CD8-positive, alpha-beta memory T cell (primary cell): Measurements from ENCODE around the gene GLCE. TPM values are rescaled to one million over a fixed set of nuclear protein-coding genes. Genes with fewer than 3 reads are reported as not detected.

Source experiments
- CTCF ChIA-PET: fragments of 350-600 bp; sonication (Branson Sonifier 250); formaldehyde crosslinking; loops from one replicate; lab custom pipeline; 2021; ENCODE audit warnings: antibody characterized with exemption; lab: Charles Lee
- POLR2A ChIA-PET: fragments of 350-600 bp; sonication (Branson Sonifier 250); formaldehyde crosslinking; loops from one replicate; lab custom pipeline; 2021; ENCODE audit warnings: antibody characterized with exemption; lab: Charles Lee
- DNase-seq, 5 donors: peaks; one replicate each; pipeline versions ENCODE4 v3.0.0 to v3.0.0-alpha.2; 2020 to 2022; ENCODE audit warnings: mixed read lengths in 1 of 5
- H3K27ac ChIP-seq: one replicate; pipeline ENCODE4 v1.7.0; 2013; ENCODE audit warnings: low read depth, mild to moderate bottlenecking, low read length, moderate library complexity
- H3K27me3 ChIP-seq: 2 replicates; pipeline ENCODE4 v1.7.0; 2013; ENCODE audit warnings: low read length, mild to moderate bottlenecking; ENCODE audit not compliant: insufficient read depth, poor library complexity, severe bottlenecking
- H3K36me3 ChIP-seq: 2 replicates; pipeline ENCODE4 v1.7.0; 2013; ENCODE audit warnings: mild to moderate bottlenecking, low read length, moderate library complexity; ENCODE audit not compliant: insufficient read depth
- H3K4me1 ChIP-seq: 2 replicates; pipeline ENCODE4 v1.7.0; 2013; ENCODE audit warnings: mild to moderate bottlenecking, low read length, moderate library complexity; ENCODE audit not compliant: insufficient read depth
- H3K4me3 ChIP-seq: 2 replicates; pipeline ENCODE4 v1.7.0; 2013; ENCODE audit warnings: mild to moderate bottlenecking, low read length
- H3K9me3 ChIP-seq: 2 replicates; pipeline ENCODE4 v1.7.0; 2013; ENCODE audit warnings: mild to moderate bottlenecking, low read length
- H3K27ac Mint-ChIP-seq, 8 donors: one replicate each; pipeline ENCODE4 v1.8.0; 2020 to 2021; ENCODE audit warnings: mixed read lengths in 8 of 8, mild to moderate bottlenecking in 6 of 8, inconsistent platforms in 3 of 8, moderate library complexity in 3 of 8
- H3K27me3 Mint-ChIP-seq, 2 donors: one replicate each; pipeline ENCODE4 v1.8.0; 2020 to 2021; ENCODE audit warnings: mixed read lengths in 2 of 2, mild to moderate bottlenecking in 1 of 2, moderate library complexity in 1 of 2
- H3K36me3 Mint-ChIP-seq, 3 donors: one replicate each; pipeline ENCODE4 v1.8.0; 2020 to 2021; ENCODE audit warnings: mixed read lengths in 3 of 3, inconsistent platforms in 1 of 3, mild to moderate bottlenecking in 1 of 3
- H3K4me1 Mint-ChIP-seq, 3 donors: one replicate each; pipeline ENCODE4 v1.8.0; 2020 to 2021; ENCODE audit warnings: mixed read lengths in 3 of 3, inconsistent platforms in 1 of 3, mild to moderate bottlenecking in 1 of 3
- H3K4me3 Mint-ChIP-seq, 7 donors: one replicate each; pipeline ENCODE4 v1.8.0; 2020 to 2021; ENCODE audit warnings: mixed read lengths in 7 of 7, mild to moderate bottlenecking in 6 of 7, moderate library complexity in 4 of 7, inconsistent platforms in 2 of 7
- H3K9me3 Mint-ChIP-seq, 5 donors: one replicate each; pipeline ENCODE4 v1.8.0; 2020 to 2022; ENCODE audit warnings: mixed read lengths in 5 of 5, mild to moderate bottlenecking in 3 of 5, moderate library complexity in 2 of 5, inconsistent platforms in 1 of 5
- polyA plus RNA-seq: library from polyadenylated mRNA; unstranded; fragments of 300-500 nt; fragmentation: Illumina TruSeq; gene quantifications from one replicate; pipeline ENCODE4 v1.2.3, GENCODE V29; 2021
- total RNA-seq, 2 experiments: library from RNA; stranded (reverse); gene quantifications; one replicate each; pipeline ENCODE4 v1.2.3, GENCODE V29; 2021

The GLCE gene
- total and polyA plus RNA-seq, 3 experiments from 2014 or later: 5.4 to 8.4 (median 5.7) TPM

GRCh38 chr15:69271217-69271616 is 110.8 kb downstream of the GLCE start:
- Mint-ChIP-seq H3K27ac (no peak overlapping the region), H3K4me3 (no peak overlapping the region), H3K27me3 (peaks cover 0 to 2% of the 10 kb centered on the region in 2 donors), H3K36me3 (peaks cover 0 to 6% (median 3%) of the 10 kb centered on the region in 3 donors), H3K9me3 (no peaks in the 10 kb centered on the region), H3K4me1 (no peaks in the 10 kb centered on the region)
- Histone ChIP-seq H3K36me3 (no peaks in the 10 kb centered on the region), H3K27me3 (peaks cover 3% of the 10 kb centered on the region), H3K9me3 (no peaks in the 10 kb centered on the region), H3K4me3 (no peak overlapping the region), H3K27ac (no peak overlapping the region), H3K4me1 (no peaks in the 10 kb centered on the region)
- CTCF ChIA-PET: no interaction called here
- POLR2A ChIA-PET: no interaction called here
- DNase-seq: no peak

GRCh38 chr15:69272139-69272538 is 111.7 kb downstream of the GLCE start:
- no peaks in the 10 kb centered on the region for H3K36me3 ChIP-seq
- no peak for DNase-seq
- Mint-ChIP-seq H3K27ac (no peak overlapping the region), H3K27me3 (peaks cover 0 to 3% of the 10 kb centered on the region in 2 donors), H3K9me3 (no peaks in the 10 kb centered on the region), H3K36me3 (peaks cover 0 to 6% (median 3%) of the 10 kb centered on the region in 3 donors), H3K4me3 (no peak overlapping the region), H3K4me1 (no peaks in the 10 kb centered on the region)
- ChIA-PET CTCF (no interaction called here), POLR2A (no interaction called here)
- no peaks in the 10 kb centered on the region for H3K4me1 ChIP-seq
- no peaks in the 10 kb centered on the region for H3K9me3 ChIP-seq
- no peak overlapping the region for H3K4me3 ChIP-seq
- H3K27me3 ChIP-seq: peaks cover 3% of the 10 kb centered on the region
- no peak overlapping the region for H3K27ac ChIP-seq

DNA sequence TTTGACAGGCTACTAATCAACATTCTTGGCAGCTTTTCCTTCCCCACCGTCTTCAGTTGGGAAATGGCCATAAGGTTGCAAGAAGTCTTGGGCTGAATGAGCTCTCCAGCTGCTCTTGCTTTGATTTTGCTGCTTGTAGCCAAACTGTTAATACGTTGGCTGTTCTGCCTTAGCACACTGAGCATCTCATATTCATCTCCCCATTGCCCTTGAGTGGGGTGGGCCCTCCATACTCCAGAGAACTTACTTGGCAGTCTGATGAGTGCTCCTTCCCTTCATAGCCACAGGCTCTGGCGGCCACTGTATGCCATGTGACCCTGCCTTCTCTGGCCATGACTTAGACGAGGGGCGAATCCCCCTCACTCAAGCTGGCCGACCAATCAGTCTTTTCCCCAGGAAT is 112.5 kb downstream of the GLCE start:
- no peaks in the 10 kb centered on the region for H3K9me3 Mint-ChIP-seq
- Histone ChIP-seq H3K4me1 (no peaks in the 10 kb centered on the region), H3K27me3 (peaks cover 3% of the 10 kb centered on the region), H3K36me3 (no peaks in the 10 kb centered on the region), H3K9me3 (no peaks in the 10 kb centered on the region), H3K4me3 (no peak overlapping the region), H3K27ac (no peak overlapping the region)
- H3K27me3 Mint-ChIP-seq: peaks cover 0 to 3% of the 10 kb centered on the region in 2 donors
- H3K27ac Mint-ChIP-seq: no peak overlapping the region
- H3K4me1 Mint-ChIP-seq: no peaks in the 10 kb centered on the region
- POLR2A ChIA-PET: no interaction called here
- DNase-seq: no peak
- H3K36me3 Mint-ChIP-seq: peaks cover 0 to 6% (median 3%) of the 10 kb centered on the region in 3 donors
- H3K4me3 Mint-ChIP-seq: no peak overlapping the region
- CTCF ChIA-PET: no interaction called here

- no peak overlapping the region for H3K27ac ChIP-seq
- H3K4me3 ChIP-seq: no peak overlapping the region
- peaks cover 0 to 3% of the 10 kb centered on the region in 2 donors for H3K27me3 Mint-ChIP-seq
- ChIA-PET CTCF (no interaction called here), POLR2A (no interaction called here)
- no peak overlapping the region for H3K27ac Mint-ChIP-seq
- H3K4me1 ChIP-seq: no peaks in the 10 kb centered on the region
- no peaks in the 10 kb centered on the region for H3K9me3 Mint-ChIP-seq
- H3K9me3 ChIP-seq: no peaks in the 10 kb centered on the region
- no peaks in the 10 kb centered on the region for H3K4me1 Mint-ChIP-seq
- peaks cover 3% of the 10 kb centered on the region for H3K27me3 ChIP-seq
- peaks cover 0 to 1% (median 0%) of the 10 kb centered on the region in 3 donors for H3K36me3 Mint-ChIP-seq
- no peak for DNase-seq
- no peaks in the 10 kb centered on the region for H3K36me3 ChIP-seq
- no peak overlapping the region for H3K4me3 Mint-ChIP-seq
These were observed 114.7 kb downstream of the GLCE start for GRCh38 chr15:69275074-69275670.

DNA sequence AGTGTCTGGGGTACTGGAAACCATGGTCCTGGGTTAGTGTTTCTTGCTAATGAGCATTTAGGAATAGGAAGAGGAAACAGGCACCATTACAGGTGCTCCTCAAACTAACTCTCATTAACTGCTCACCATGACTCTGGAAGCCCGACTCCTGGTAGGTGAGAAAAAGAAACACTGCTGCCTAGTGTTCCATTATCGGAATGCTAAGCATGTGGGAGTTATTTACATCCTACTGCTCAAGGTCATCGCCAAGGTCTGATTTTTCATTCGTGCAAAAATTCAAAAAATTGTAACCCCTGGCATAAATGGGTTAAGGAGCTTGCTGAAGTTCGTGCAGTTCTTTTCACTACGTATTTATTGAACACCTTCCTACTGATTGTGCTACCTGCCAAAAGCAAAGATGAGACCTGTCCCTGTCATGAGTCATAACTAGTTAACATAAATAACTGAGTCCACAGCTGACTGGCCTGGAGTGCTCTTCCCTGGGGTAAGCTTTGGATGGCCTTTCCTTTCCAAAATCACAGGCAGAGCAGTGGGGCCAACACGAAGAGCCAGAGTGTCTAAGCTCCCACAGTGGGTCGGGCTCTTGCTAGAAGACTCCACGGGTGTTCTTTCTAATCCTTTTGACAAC is 115.6 kb downstream of the GLCE start:
- no peak overlapping the region for H3K4me3 Mint-ChIP-seq
- DNase-seq: no peak
- no peaks in the 10 kb centered on the region for H3K9me3 ChIP-seq
- CTCF ChIA-PET: no interaction called here
- H3K4me3 ChIP-seq: no peak overlapping the region
- H3K4me1 ChIP-seq: no peaks in the 10 kb centered on the region
- no peaks in the 10 kb centered on the region for H3K9me3 Mint-ChIP-seq
- H3K36me3 ChIP-seq: no peaks in the 10 kb centered on the region
- peaks cover 0 to 1% (median 0%) of the 10 kb centered on the region in 3 donors for H3K36me3 Mint-ChIP-seq
- POLR2A ChIA-PET: no interaction called here
- H3K27me3 ChIP-seq: peaks cover 3% of the 10 kb centered on the region
- no peak overlapping the region for H3K27ac ChIP-seq
- H3K27ac Mint-ChIP-seq: no peak overlapping the region
- H3K4me1 Mint-ChIP-seq: no peaks in the 10 kb centered on the region
- H3K27me3 Mint-ChIP-seq: peaks cover 0 to 3% of the 10 kb centered on the region in 2 donors

- Histone ChIP-seq H3K27ac (no peak overlapping the region), H3K9me3 (no peaks in the 10 kb centered on the region), H3K36me3 (no peaks in the 10 kb centered on the region), H3K4me1 (no peaks in the 10 kb centered on the region), H3K27me3 (peaks cover 3% of the 10 kb centered on the region), H3K4me3 (no peak overlapping the region)
- no peaks in the 10 kb centered on the region for H3K4me1 Mint-ChIP-seq
- peaks cover 0 to 3% of the 10 kb centered on the region in 2 donors for H3K27me3 Mint-ChIP-seq
- DNase-seq: no peak
- POLR2A ChIA-PET: no interaction called here
- H3K36me3 Mint-ChIP-seq: no peaks in the 10 kb centered on the region
- CTCF ChIA-PET: interaction anchor here (1.0 kb wide), 1 partner anchor 22 kb away, joined by 3 read pairs; no protein-coding TSS in a partner anchor
- H3K4me3 Mint-ChIP-seq: no peak overlapping the region
- no peaks in the 10 kb centered on the region for H3K9me3 Mint-ChIP-seq
- H3K27ac Mint-ChIP-seq: no peak overlapping the region
These were observed 116.9 kb downstream of the GLCE start for GRCh38 chr15:69277316-69277715.

GRCh38 chr15:69279636-69280035 is 119.2 kb downstream of the GLCE start:
- ChIA-PET POLR2A (no interaction called here), CTCF (no interaction called here)
- H3K36me3 ChIP-seq: no peaks in the 10 kb centered on the region
- Mint-ChIP-seq H3K4me1 (no peaks in the 10 kb centered on the region), H3K36me3 (no peaks in the 10 kb centered on the region), H3K4me3 (no peak overlapping the region), H3K9me3 (no peaks in the 10 kb centered on the region), H3K27ac (no peak overlapping the region), H3K27me3 (peaks cover 0 to 5% of the 10 kb centered on the region in 2 donors)
- peaks cover 3% of the 10 kb centered on the region for H3K27me3 ChIP-seq
- no peak overlapping the region for H3K4me3 ChIP-seq
- H3K27ac ChIP-seq: no peak overlapping the region
- no peak for DNase-seq
- H3K9me3 ChIP-seq: no peaks in the 10 kb centered on the region
- H3K4me1 ChIP-seq: no peaks in the 10 kb centered on the region

GRCh38 chr15:69280783-69281182 is 120.3 kb downstream of the GLCE start:
- Histone ChIP-seq H3K36me3 (no peaks in the 10 kb centered on the region), H3K4me1 (no peaks in the 10 kb centered on the region), H3K27me3 (peaks cover 1% of the 10 kb centered on the region), H3K27ac (no peak overlapping the region), H3K4me3 (no peak overlapping the region), H3K9me3 (no peaks in the 10 kb centered on the region)
- Mint-ChIP-seq H3K9me3 (no peaks in the 10 kb centered on the region), H3K36me3 (no peaks in the 10 kb centered on the region), H3K27me3 (peaks cover 0 to 4% of the 10 kb centered on the region in 2 donors), H3K4me3 (no peak overlapping the region), H3K4me1 (no peaks in the 10 kb centered on the region), H3K27ac (peak overlapping the region in 1 of 8 donors; percentile 38)
- DNase-seq: no peak
- CTCF ChIA-PET: no interaction called here
- POLR2A ChIA-PET: no interaction called here
